HL-60 (cell line): ENCODE data around the gene SYNPO2.

Experiments
- DNase-seq, 2 experiments: peaks; one replicate each; pipeline ENCODE4 v3.0.0-alpha.2; 2010 to 2020; ENCODE audit warnings: low read depth in 1 of 2, low spot score in 1 of 2
- H3K27ac ChIP-seq: fragments of 250-450 bp; sonication (Bioruptor Pico); replicated peaks from 2 replicates; pipeline ENCODE4 v1.5.1; 2020; ENCODE audit warnings: mild to moderate bottlenecking, moderate library complexity
- H3K27me3 ChIP-seq: fragments of 250-450 bp; sonication (Bioruptor Pico); 2 replicates; pipeline ENCODE4 v1.5.1; 2021; ENCODE audit warnings: mild to moderate bottlenecking, moderate library complexity; ENCODE audit not compliant: insufficient read depth, poor library complexity, severe bottlenecking
- H3K4me3 ChIP-seq: replicated peaks from 2 replicates; pipeline ENCODE4 v1.5.1; 2011; ENCODE audit warnings: mild to moderate bottlenecking, control low read depth, low read length; ENCODE audit not compliant: insufficient read depth
- CTCF ChIP-seq: IDR thresholded peaks from one replicate; pipeline ENCODE4 v1.5.1; 2011; ENCODE audit warnings: low read length, control low read depth, inconsistent platforms; ENCODE audit not compliant: insufficient read depth
- GABPA ChIP-seq: IDR thresholded peaks from 2 replicates; pipeline ENCODE4 v1.6.1; 2012; ENCODE audit warnings: low read depth
- POLR2AphosphoS5 ChIP-seq: IDR thresholded peaks from 2 replicates; pipeline ENCODE4 v1.6.1; 2012; ENCODE audit warnings: low read depth
- REST ChIP-seq: IDR thresholded peaks from 2 replicates; pipeline ENCODE4 v1.6.1; 2012; ENCODE audit warnings: low read depth; ENCODE audit not compliant: insufficient replicate concordance
- SPI1 ChIP-seq: IDR thresholded peaks from 2 replicates; pipeline ENCODE4 v1.6.1; 2012; ENCODE audit warnings: low read depth, mild to moderate bottlenecking, borderline replicate concordance

Gene SYNPO2

GRCh38 chr4:118921786-118922185 lies 33.1 kb downstream of the SYNPO2 start:
- H3K27ac ChIP-seq, result no peak overlapping the region
- TF ChIP-seq POLR2AphosphoS5 (no peak), SPI1 (no peak), GABPA (no peak), REST (no peak), CTCF (no peak)

GRCh38 chr4:118923891-118924290 lies 35.2 kb downstream of the SYNPO2 start:
- no peak for TF ChIP-seq POLR2AphosphoS5
- TF ChIP-seq GABPA, result no peak
- no peak for TF ChIP-seq SPI1
- TF ChIP-seq REST, result no peak
- TF ChIP-seq CTCF, result no peak
- DNase-seq, result no peak
- H3K27ac ChIP-seq, result no peak overlapping the region
- no peak overlapping the region for H3K4me3 ChIP-seq
- H3K27me3 ChIP-seq, result no peaks in the 10 kb centered on the region

More at GRCh38 chr4:118921786-118922185, 33.1 kb downstream of the SYNPO2 start:
- Histone ChIP-seq H3K4me3 (no peak overlapping the region), H3K27me3 (no peaks in the 10 kb centered on the region)
- no peak for DNase-seq

- H3K27me3 ChIP-seq, result no peaks in the 10 kb centered on the region
- TF ChIP-seq CTCF, result no peak
- DNase-seq, result no peak
- H3K27ac ChIP-seq, result no peak overlapping the region
- no peak overlapping the region for H3K4me3 ChIP-seq
Measured at GRCh38 chr4:118927974-118928373, 39.3 kb downstream of the SYNPO2 start.

- H3K27ac ChIP-seq, result no peak overlapping the region
- H3K4me3 ChIP-seq, result no peak overlapping the region
- no peak for DNase-seq
- no peaks in the 10 kb centered on the region for H3K27me3 ChIP-seq
- no peak for TF ChIP-seq REST
- TF ChIP-seq CTCF, result no peak
- no peak for TF ChIP-seq POLR2AphosphoS5
- TF ChIP-seq GABPA, result no peak
- TF ChIP-seq SPI1, result no peak
Measured at GRCh38 chr4:118930255-118930654, 41.6 kb downstream of the SYNPO2 start.
